ENCODE data around the gene CADM4. TPM values are rescaled to one million over a fixed set of nuclear protein-coding genes. Genes with fewer than 3 reads are reported as not detected.
"Not testable (repeated sequence)": the region's sequence is repeated elsewhere in the genome, so short reads cannot be mapped to it uniquely, and the experiment has no call there.

CADM4 gene
- total RNA-seq, 4 donors from 2014 or later: 2.6 to 4.5 (median 4.2) TPM

DNA sequence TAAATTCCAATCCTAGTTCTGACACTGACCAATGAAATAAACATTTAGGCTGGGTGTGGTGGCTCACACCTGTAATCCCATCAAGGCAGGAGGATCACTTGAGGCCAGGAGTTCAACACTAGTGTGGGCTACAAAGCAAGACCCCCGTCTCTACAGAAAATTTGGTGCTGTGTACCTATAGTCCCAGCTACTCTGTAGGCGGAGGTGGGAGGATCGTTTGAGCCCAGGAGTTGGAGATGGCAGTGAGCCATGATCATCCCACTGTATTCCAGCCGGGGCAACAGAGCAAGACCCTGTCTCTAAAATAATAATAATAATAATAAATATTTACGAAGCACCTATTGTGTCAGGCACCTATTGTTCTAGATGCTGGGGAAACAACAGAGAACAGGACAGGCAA is 50.4 kb downstream of the CADM4 start:
- in situ Hi-C loops (cut with MboI; ENCODE audit: low sequenced_read_pairs in 4 of 4) (no loop called here), intact Hi-C loops (cut with DNase I; ENCODE audit: low total_unique reads) (no loop called here)
- Histone ChIP-seq H3K27me3 (no peaks in the 10 kb centered on the region), H3K9me3 (no peaks in the 10 kb centered on the region), H3K4me3 (no peak overlapping the region), H3K27ac (no peak overlapping the region), H3K36me3 (peaks cover 0 to 25% of the 10 kb centered on the region in 2 donors), H3K4me1 (peaks cover 5 to 8% of the 10 kb centered on the region in 2 donors)
- TF ChIP-seq, protein P1, sequence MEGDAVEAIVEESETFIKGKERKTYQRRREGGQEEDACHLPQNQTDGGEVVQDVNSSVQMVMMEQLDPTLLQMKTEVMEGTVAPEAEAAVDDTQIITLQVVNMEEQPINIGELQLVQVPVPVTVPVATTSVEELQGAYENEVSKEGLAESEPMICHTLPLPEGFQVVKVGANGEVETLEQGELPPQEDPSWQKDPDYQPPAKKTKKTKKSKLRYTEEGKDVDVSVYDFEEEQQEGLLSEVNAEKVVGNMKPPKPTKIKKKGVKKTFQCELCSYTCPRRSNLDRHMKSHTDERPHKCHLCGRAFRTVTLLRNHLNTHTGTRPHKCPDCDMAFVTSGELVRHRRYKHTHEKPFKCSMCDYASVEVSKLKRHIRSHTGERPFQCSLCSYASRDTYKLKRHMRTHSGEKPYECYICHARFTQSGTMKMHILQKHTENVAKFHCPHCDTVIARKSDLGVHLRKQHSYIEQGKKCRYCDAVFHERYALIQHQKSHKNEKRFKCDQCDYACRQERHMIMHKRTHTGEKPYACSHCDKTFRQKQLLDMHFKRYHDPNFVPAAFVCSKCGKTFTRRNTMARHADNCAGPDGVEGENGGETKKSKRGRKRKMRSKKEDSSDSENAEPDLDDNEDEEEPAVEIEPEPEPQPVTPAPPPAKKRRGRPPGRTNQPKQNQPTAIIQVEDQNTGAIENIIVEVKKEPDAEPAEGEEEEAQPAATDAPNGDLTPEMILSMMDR (IDR thresholded peaks at IDR 0.05 in 4 of 5, conservative IDR thresholded peaks at IDR 0.05 in 1 of 5): no peak
- DNase-seq: no peak
- no peak for ATAC-seq

DNA sequence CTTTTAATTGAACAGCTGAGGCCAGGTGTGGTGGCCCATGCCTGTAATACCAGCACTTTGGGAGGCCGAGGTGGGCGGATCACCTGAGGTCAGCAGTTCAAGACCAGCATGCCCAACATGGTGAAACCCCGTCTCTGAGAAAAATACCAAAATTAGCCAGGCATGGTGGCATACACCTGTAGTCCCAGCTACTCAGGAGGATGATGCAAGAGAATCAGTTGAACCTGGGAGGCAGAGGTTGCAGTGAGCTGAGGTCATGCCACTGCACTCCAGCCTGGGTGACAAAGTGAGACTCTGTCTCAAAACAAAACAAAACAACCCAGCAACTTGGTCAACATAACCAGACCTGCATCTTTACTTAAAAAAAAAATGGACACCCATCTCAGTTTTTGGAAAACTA is 52.6 kb downstream of the CADM4 start:
- DNase-seq; H3K27ac ChIP-seq; H3K27me3 ChIP-seq; in situ Hi-C loops (cut with MboI; ENCODE audit: low sequenced_read_pairs in 4 of 4); H3K4me3 ChIP-seq; H3K9me3 ChIP-seq; intact Hi-C loops (cut with DNase I; ENCODE audit: low total_unique reads); H3K36me3 ChIP-seq; H3K4me1 ChIP-seq; ATAC-seq: not testable (repeated sequence)

DNA sequence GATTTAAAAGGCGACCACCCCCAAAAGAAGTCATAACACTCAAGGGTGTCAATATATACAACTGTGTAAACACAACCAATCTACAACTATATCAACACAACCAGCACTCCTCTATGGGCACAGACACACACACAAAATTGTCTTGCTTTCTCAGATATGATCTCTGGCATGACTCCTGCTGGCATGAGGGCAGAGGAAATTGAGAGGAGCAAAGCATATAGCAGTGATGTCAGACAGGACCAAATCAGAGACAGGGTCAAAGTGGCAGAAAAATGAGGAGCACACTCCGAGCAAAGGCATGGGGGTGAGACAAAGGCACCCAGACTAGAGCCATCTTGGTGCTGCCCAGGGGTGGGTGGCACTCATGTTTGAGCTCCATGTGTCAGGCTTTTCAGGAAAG is 53.3 kb downstream of the CADM4 start:
- Histone ChIP-seq H3K4me3 (no peak overlapping the region), H3K9me3 (no peaks in the 10 kb centered on the region), H3K4me1 (no peaks in the 10 kb centered on the region), H3K27me3 (no peaks in the 10 kb centered on the region), H3K27ac (no peak overlapping the region), H3K36me3 (peaks cover 0 to 6% of the 10 kb centered on the region in 2 donors)
- intact Hi-C loops (cut with DNase I; ENCODE audit: low total_unique reads): no loop called here
- ATAC-seq (no peak), DNase-seq (no peak)
- no peak for TF ChIP-seq POLR2A (IDR thresholded peaks at IDR 0.05)
- TF ChIP-seq, protein P1 (IDR thresholded peaks at IDR 0.05 in 4 of 5, conservative IDR thresholded peaks at IDR 0.05 in 1 of 5): no peak
- in situ Hi-C loops (cut with MboI; ENCODE audit: low sequenced_read_pairs in 4 of 4): no loop called here

DNA sequence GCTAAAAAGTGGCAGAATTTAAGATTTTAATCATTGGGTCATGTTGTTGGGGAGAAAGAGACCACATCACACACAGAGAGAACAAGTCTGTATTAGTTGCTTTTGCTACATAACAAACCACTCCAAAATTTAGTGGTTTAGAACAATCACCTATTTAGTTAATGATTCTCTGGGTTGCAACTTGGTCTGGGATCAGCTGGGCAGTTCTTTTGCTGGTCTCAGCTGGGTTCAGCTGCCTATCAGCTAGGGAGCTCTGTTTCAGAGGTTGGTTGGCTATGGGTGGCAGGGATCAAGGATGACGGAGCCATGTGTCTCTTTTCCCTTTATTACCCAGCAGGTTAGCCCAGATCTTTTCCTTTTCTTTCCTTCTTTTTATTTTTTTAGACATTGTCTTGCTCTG is 55.2 kb downstream of the CADM4 start:
- no peak overlapping the region for H3K27ac ChIP-seq
- no peak for ATAC-seq

DNA sequence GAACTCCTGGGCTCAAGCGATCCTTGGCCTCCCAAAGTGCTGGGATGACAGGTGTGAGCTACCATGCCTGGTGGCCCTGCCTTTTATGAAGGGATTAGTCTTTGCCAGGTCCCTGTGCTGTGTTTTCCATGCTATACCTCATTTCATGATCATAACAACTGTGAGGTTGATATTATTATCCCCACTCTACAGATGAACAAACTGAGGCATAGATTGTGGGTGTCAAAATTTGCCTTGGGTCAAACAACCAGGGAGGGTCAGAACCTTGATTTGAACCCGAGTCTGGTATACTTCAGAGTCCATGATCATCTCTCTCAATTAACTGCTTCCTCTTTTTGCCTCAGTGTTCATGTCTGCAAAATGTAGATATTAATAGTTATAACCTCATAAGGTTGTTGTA is 57.2 kb downstream of the CADM4 start:
- DNase-seq (no peak), ATAC-seq (no peak)
- Histone ChIP-seq H3K27me3 (no peaks in the 10 kb centered on the region), H3K36me3 (no peaks in the 10 kb centered on the region), H3K4me3 (no peak overlapping the region), H3K9me3 (no peaks in the 10 kb centered on the region), H3K4me1 (no peaks in the 10 kb centered on the region), H3K27ac (no peak overlapping the region)
- intact Hi-C loops (cut with DNase I; ENCODE audit: low total_unique reads): no loop called here
- in situ Hi-C loops (cut with MboI; ENCODE audit: low sequenced_read_pairs in 4 of 4): no loop called here
- TF ChIP-seq, protein P1 (IDR thresholded peaks at IDR 0.05 in 4 of 5, conservative IDR thresholded peaks at IDR 0.05 in 1 of 5): no peak
- no peak for TF ChIP-seq POLR2A (IDR thresholded peaks at IDR 0.05)

More for the DNA sequence above, 55.2 kb downstream of the CADM4 start:
- TF ChIP-seq, protein P1 (IDR thresholded peaks at IDR 0.05 in 4 of 5, conservative IDR thresholded peaks at IDR 0.05 in 1 of 5): no peak
- TF ChIP-seq POLR2A (IDR thresholded peaks at IDR 0.05): no peak
- intact Hi-C loops (cut with DNase I; ENCODE audit: low total_unique reads) (no loop called here), in situ Hi-C loops (cut with MboI; ENCODE audit: low sequenced_read_pairs in 4 of 4) (no loop called here)
- no peak overlapping the region for H3K4me3 ChIP-seq
- no peaks in the 10 kb centered on the region for H3K4me1 ChIP-seq
- DNase-seq: no peak
- no peaks in the 10 kb centered on the region for H3K9me3 ChIP-seq
- H3K36me3 ChIP-seq: no peaks in the 10 kb centered on the region
- no peaks in the 10 kb centered on the region for H3K27me3 ChIP-seq

All from gastrocnemius medialis (tissue), 4 donors.